Fibroblast of peridontal ligament (primary cell): ENCODE measurements around the gene HCN3.
"Not testable (repeated sequence)": the region's sequence is repeated elsewhere in the genome, so short reads cannot be mapped to it uniquely, and the experiment has no call there.

Source experiments
- DNase-seq: peaks from one replicate; pipeline ENCODE4 v3.0.0-alpha.2; 2010; ENCODE audit errors: extremely low read depth

Gene HCN3

DNA sequence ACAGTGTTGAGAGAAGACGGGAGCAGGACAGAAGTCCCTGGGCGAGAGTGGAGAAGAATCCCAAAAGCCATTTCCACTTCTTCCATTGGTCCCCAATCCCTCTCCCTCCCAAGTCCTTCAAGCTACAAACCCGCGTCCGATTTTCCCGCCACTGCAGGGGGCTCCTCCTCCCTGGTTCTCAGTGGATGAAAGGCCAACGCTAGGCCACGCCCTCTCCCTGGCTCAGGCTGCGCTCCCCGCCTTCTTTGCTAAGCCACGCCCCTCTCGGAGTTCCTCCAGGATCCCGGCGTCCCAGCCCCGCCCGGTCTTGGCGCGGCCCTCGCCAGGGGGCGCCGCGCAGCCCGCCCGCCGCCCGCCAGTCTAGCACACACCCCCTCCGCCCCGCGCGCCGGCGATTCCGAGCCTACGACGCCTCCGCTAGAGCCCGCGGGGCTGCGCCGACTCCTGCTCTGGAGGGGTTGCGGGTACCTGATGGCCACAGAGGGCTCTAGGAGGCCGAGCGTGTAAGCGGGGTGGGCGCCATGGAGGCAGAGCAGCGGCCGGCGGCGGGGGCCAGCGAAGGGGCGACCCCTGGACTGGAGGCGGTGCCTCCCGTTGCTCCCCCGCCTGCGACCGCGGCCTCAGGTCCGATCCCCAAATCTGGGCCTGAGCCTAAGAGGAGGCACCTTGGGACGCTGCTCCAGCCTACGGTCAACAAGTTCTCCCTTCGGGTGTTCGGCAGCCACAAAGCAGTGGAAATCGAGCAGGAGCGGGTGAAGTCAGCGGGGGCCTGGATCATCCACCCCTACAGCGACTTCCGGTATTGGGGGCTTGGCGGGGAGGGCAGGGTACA, at the start of gene HCN3:
HCN3 (plus strand) TSS at position 394 of the 832 bp plus-strand sequence; CDS start at position 522, 128 bp downstream.
- DNase-seq, result peak; percentile 94

DNA sequence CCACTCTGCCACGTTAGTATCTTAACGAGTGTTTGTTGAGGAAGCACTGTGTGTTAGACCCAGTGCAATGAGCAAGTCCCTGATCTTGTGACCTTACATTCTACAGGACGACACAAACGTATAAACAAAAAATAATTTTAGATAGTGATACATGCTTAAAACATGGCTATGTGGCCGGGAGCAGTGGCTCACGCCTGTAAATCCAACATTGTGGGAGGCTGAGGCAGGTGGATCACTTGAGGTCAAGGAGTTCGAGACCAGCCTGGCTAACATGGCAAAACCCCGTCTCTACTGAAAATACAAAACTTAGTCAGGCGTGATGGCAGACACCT, 49.2 kb upstream of the HCN3 start:
- no peak for DNase-seq

- not testable (repeated sequence) for DNase-seq
Measured at GRCh38 chr1:155231302-155231701, 46.0 kb upstream of the HCN3 start.

DNA sequence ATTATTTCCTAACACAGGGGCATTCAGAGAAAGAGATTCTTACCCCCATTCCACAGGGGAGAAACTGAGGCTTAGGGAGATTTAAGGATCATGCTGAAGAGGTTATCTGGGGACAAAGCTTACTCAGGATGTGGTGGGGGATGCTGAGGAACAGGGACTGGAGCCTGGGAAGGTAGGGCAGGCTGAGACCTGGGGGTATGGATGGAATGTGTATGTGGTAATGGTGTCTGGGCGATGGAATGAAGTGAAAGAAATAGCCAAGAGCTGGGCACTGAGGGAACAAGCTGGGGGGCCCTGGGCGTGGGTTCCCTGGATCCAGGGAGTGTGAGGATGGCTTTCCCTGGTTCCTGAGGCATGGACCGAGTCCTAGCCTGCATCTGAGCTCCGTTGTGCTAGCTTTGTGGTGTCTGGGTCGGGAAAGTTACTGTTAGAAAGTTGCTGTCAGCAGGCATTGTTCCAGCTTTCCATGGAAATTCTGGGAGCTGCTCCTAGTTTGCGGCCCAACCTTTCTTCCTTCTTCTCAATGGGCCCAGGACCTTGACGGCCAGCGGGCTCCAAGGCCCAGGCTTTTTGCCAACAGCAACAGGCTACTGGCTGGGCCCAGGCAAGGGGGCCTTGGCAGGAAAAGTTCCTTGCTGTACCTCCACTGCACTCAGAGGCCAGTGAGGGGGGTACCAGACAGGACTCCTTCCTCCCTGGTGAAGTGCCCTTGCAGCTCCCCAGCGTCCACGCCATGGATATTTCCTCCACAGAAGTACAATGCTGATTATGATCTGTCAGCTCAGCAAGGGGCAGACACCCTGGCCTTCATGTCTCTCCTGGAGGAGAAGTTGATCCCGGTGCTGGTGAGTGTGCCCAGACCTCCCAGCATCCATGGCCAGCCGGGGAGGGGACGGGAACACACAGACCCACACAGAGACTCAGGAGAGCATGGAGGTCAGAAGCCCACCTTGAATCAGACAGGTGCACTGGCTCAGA, 45.0 kb upstream of the HCN3 start:
- peak; percentile 64 for DNase-seq

DNA sequence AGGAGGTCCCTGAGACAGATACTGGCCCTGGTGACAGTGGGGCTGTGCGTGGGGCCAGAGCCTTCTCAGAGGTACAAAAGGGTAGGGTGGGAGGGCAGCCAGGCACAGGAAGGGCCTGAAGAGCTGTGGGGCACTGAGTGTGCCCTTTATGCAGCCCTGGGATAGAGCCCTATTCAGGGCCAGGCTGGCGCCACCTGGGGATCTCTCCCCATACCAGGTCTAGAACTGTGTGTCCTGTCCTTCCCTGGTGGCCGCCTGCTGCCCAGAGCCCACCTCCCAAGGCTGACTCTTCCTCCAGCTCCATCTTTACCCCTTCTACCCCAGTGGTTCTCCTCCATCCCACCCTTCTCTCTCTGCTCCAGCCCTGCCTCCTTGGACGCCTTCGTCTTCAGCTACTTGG, 43.8 kb upstream of the HCN3 start:
- not testable (repeated sequence) for DNase-seq

DNA sequence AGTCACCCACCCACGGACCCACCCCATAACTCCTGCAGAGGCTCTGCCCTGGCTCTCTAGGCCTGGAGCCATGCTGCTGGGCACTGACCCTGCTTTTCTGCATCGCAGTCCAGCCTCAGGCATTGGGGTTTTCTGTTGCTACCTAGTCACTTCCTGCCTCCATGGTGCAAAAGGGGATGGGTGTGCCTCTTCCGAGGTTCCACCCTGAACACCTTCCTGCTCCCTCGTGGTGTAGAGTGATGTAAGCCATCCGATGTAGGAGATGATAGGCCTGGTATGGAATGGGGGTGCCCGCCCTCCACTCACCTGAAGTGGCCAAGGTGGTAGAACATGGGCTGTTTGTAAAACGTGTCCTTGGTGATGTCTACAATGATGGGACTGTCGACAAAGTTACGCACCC, 41.9 kb upstream of the HCN3 start:
- not testable (repeated sequence) for DNase-seq

GRCh38 chr1:155236451-155236850, 40.8 kb upstream of the HCN3 start:
- no peak for DNase-seq

GRCh38 chr1:155241069-155241679, 36.1 kb upstream of the HCN3 start:
- peak; percentile 91 for DNase-seq

GRCh38 chr1:155241841-155242264, 35.4 kb upstream of the HCN3 start:
- no peak for DNase-seq

DNA sequence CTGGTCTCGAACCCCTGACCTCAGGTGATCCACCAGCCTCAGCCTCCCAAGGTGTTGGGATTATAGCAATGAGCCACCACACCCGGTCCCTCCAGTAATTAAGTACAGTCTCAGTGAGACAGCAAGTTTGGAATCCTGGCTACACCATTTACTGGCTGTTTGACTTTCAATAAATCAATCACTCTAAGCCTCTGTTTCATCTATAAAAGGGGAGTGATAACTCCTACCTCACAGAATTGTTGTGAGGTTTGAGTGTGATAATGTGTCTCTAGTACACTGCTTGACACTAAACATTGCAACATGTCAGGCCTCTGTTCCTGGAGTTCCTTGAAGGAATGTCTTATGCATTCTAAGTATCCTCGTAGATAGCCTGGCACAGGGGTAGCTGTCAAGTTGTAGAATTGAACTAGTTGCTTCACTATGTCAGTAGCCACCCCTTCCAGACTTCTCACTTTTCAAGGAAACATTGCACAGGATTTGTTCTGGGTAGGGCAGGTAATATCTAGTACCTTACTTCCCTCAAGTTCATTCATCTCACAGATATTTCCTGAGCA, 34.4 kb upstream of the HCN3 start:
- no peak for DNase-seq

GRCh38 chr1:155244368-155245162, 32.7 kb upstream of the HCN3 start:
- DNase-seq, result peak; percentile 99

DNA sequence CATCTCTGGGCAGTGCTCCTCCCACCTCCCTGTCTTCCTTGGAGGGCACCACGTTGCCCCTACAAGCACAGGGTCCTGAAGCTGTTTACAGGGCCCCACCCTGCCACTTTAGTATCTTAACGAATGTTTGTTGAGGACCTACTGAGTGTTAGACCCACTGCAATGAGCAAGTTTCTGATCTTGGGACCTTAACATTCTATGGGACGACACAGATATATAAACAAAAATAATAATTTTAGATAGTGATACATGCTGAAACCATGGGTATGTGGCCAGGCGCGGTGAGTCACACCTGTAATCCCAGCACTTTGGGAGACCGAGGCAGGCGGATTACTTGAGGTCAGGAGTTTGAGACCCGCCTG, 32.1 kb upstream of the HCN3 start:
- DNase-seq, result no peak

DNA sequence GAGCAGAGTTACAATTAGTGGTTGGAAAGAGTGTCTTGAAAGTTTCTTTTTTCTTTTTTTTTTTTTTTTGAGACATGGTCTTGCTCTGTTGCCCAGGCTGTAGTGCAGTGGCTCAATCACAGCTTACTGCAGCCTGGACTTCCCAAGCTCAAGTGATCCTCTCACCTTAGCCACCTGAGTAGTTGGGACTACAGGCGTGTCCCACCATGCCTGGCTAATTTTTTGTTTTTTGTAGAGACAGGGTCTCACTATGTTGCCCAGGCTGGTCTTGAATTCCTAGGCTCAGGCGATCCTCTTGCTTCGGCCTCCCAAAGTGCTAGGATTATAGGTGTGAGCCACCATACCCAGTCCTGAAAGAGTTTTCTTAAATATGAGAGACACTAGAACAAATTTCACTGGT, 30.5 kb upstream of the HCN3 start:
- not testable (repeated sequence) for DNase-seq

DNA sequence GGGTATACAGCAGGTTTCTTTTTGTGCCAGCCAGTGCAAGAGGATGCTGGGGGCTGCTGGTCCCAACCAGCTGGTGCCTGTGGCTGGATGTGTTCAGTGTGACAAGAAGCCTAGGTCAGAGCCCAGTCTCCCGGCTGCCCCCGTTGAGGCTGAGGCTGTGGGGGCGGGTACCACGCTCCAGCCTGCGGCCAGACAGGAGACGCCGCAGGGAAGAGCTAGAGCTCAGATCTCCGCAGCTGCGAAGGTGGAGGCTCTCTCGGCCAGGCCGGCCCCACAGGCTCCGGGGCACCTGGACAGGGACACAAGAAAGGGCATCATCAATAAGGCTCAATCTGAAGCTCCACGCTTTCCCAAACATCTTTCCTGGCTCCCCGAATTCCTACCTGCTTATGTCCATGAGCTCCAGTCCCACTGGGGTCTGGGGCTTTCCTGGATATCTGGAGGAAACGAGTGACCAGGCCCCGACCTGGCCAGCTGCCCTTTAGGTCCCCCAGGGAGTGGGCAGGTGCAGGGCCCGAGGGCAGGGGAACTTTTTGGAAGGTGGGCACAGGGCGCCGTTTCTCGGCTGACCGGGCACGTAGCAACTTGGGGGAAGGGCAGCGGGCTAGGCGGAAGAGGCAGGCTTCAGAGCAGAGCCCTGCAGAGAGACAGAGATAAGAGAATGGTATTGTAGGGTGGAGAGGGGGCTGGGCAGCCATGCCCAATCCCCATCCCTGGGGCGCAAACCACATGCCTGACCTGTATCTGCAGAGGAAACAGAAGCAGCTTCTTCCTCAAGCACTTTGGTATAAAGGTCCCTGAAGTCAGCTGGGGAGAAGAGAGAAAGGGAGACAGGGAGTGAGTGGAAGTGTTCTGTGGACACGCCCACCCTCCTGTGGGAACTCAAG, 29.4 kb upstream of the HCN3 start:
- no peak for DNase-seq

- DNase-seq, result no peak
Measured at GRCh38 chr1:155250246-155250632, 27.0 kb upstream of the HCN3 start.

- DNase-seq, result peak; percentile 91
Measured at GRCh38 chr1:155250633-155251449, 26.4 kb upstream of the HCN3 start.

DNA sequence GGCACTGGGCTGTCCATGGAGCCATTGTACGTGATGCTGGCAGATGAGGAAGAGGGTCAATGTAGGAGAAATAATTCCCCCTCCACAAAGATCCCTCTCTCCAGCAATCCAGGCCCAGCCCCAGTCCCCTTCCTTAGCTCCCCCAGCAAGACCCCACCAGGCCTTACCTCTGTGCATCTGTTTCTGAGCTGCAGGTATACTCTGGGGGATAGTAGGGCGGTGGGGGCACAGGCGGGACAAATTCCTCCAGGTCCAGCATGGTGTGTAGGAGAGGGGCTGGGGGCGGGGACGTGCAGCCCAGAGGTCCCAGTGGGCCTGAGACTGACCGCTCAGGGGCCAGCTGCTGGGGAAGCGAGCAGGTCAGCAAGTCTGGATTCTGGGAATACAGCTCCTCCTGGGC, 25.7 kb upstream of the HCN3 start:
- no peak for DNase-seq

DNA sequence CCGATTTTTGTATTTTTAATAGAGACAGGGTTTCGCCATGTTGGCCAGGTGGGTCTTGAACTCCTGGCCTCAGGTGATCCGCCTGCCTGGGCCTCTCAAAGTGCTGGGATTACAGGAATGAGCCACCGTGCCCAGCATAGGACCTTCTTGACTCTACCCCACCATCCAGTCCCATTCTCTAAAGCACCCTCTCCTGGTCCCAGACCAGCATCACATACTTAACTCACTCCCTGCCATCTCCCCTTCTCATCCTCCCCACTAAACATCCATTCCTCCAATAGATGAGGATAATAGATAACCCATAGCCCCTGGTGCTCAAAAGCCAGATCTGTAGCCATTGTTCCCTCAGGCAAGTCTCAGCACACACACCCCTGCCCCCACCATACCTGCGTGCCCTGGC, 24.1 kb upstream of the HCN3 start:
- no peak for DNase-seq

GRCh38 chr1:155253797-155254196, 23.5 kb upstream of the HCN3 start:
- no peak for DNase-seq
